Stimulated activated CD8-positive, alpha-beta memory T cell treated with anti-CD3 and anti-CD28 coated beads, Interleukin-4, amount 100 ng/mL, for 24 hours (primary cell): ENCODE data around the gene TAMM41.
"Not testable (repeated sequence)": the region's sequence is repeated elsewhere in the genome, so short reads cannot be mapped to it uniquely, and the experiment has no call there.

Experiments
- DNase-seq: peaks from one replicate; pipeline ENCODE4 v3.0.0-alpha.2; 2020; ENCODE audit warnings: low read depth

Gene TAMM41

GRCh38 chr3:11814663-11815062 is 32.0 kb downstream of the TAMM41 start:
- no peak for DNase-seq

GRCh38 chr3:11810276-11810675 is 36.4 kb downstream of the TAMM41 start:
- no peak for DNase-seq

DNA sequence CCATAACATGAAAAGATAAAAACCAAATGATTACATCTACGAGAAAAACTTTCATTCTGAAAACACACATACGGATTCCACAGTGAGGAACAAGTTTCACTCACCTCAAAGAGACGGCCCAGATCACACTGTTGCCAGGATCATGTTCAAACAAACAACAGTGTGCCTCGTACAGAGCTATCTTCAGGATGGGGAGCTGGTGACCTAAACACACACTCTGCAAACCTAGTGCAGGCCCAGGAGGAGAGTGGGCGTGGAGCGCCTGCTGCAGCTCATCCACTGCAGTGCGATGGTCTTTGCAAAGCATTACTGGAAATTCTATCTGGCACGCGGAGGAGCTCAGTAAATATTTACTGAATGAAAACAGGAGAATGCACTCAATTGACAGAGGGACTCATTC is 38.5 kb downstream of the TAMM41 start:
- no peak for DNase-seq

- no peak for DNase-seq
Observed at GRCh38 chr3:11807686-11808085, 39.0 kb downstream of the TAMM41 start.

DNA sequence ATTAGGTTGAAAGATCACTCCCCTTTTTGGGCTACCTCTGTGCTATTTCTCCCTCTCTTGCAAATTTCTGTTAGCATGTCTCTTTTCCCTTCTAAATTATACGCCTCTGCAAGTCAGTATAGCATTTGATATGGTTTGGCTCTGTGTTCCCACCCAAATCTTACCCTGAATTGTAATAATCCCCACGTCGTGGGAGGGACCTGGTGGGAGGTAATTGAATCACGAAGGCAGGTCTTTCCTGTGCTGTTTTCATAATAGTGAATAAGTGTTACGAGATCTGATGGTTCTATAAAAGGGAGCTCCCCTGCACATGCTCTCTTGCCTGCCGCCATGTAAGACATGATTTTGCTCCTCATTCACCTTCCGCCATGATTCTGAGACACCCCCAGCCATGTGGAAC is 41.0 kb downstream of the TAMM41 start:
- no peak for DNase-seq

GRCh38 chr3:11803977-11804892 is 42.5 kb downstream of the TAMM41 start:
- DNase-seq = no peak

DNA sequence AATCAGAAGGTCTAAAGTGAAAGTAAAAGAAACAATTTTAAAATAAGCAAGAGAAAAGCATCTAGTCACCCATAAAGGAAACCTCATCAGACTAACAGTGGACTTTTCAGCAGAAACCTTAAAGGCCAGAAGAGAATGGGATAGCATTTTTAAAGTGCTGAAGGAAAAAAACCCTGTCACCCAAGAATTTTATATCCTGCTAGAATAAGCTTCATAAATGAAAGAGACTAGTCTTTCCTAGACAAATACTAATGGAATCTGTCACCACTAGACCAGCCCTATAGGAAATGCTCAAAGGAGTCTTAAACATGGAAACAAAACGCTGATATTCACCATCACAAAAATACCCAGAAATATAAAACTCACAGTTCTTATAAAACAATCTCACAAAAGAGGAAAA is 46.9 kb downstream of the TAMM41 start:
- DNase-seq = no peak

GRCh38 chr3:11794927-11795326 is 51.8 kb downstream of the TAMM41 start:
- no peak for DNase-seq

GRCh38 chr3:11791339-11792200 is 55.1 kb downstream of the TAMM41 start:
- DNase-seq = no peak

- no peak for DNase-seq
Observed at GRCh38 chr3:11789412-11789811, 57.3 kb downstream of the TAMM41 start.

DNA sequence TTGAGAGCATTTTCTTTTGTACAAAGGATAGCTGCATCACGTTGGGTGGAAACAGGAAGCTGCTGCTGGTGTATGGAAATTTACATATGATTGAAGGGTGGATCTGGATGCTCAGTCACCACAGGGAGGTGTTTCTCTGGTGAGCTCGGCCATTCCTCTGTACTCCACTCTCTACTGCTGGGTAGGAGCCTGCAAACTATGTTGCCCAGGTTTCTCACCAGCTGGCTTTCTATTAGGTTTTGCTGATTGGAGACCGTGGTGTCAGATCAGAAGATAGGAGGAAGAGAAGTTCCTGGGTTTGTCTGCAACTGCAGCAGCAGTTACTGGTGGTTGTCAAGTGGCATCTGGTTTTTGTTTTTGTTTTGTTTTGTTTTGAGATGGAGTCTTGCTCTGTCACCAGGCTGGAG is 61.7 kb downstream of the TAMM41 start:
- no peak for DNase-seq

GRCh38 chr3:11780341-11780740 is 66.3 kb downstream of the TAMM41 start:
- no peak for DNase-seq

DNA sequence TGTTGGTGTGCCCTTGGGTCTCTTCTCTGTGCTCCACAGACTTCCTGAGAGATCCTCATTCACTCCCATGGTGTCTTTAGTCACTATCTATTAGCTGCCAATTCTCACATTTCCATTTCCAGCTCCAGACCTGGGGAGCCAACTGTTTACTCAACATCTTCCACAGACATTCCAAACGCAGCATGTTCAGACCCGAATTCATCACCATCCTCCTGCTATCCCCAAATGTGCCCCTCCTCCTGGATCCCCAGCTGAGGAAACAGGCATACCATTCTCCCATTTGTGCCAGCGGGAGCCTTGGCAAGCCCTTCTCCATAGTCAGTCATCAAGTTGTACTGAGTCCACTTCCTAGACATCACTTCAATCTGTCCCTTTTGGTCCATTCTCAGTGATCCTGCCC is 67.1 kb downstream of the TAMM41 start:
- DNase-seq = no peak

DNA sequence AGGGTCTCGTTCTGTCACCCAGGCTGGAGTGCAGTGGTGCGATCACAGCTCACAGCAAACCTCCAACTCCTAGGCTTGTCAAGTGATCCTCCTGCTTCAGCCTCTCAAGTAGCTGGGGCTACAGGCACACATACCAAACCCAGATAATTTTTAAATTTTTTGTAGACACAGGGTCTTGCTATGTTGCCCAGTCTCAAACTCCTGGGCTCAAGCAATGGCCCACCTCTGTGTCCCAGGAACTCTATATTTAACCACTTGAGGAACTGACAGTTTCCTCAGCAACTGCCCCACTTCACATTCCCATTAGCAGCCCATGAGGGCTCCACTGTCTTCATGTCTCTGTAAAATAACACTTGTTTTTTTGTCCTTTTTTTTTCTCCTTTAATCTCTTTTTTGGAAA is 68.4 kb downstream of the TAMM41 start:
- no peak for DNase-seq

- no peak for DNase-seq
Observed at GRCh38 chr3:11776346-11776745, 70.3 kb downstream of the TAMM41 start.

- DNase-seq = no peak
Observed at GRCh38 chr3:11775493-11775892, 71.2 kb downstream of the TAMM41 start.

DNA sequence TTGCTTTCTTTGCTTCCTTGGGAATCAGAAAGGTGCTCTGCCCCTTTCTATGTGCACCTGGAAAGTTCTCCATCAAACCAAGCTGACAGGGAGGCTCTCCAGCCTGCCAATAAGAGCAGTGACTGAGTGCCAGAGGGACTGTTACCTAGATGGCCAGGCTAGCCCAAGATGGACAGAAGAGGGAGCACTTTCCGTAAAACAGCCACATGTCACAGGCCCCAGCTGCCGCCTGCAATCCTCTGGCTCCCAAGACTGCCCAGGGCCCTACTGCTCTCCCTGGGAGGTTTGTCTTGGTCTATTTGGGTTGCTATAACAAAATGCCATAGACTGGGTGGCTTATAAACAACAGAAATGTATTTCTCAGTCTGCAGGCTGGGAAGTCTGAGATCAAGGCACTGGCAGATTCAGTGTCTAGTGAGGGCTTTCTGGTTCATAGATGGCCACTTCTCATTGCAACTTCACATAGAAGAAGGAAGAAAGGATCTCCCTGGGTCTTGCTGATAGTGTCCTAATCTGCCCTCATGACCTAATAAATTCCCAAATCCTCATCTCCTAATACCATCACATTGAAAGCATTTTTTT is 72.3 kb downstream of the TAMM41 start:
- DNase-seq = no peak

DNA sequence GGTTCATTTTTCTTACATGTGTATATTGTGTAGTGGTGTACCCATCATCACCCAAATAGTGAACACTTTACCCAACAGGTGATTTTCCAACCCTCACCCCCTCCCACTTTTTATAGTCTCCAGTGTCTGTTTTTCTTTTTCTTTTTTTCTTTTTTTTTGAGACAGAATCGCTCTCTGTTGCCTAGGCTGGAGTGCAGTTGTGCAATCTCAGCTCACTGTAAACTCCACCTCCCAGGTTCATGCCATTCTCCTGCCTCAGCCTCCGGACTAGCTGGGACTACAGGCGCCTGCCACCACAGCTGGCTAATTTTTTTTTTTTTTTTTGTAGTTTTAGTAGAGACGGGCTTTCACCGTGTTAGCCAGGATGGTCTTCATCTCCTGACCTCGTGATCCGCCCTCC is 74.8 kb downstream of the TAMM41 start:
- not testable (repeated sequence) for DNase-seq

DNA sequence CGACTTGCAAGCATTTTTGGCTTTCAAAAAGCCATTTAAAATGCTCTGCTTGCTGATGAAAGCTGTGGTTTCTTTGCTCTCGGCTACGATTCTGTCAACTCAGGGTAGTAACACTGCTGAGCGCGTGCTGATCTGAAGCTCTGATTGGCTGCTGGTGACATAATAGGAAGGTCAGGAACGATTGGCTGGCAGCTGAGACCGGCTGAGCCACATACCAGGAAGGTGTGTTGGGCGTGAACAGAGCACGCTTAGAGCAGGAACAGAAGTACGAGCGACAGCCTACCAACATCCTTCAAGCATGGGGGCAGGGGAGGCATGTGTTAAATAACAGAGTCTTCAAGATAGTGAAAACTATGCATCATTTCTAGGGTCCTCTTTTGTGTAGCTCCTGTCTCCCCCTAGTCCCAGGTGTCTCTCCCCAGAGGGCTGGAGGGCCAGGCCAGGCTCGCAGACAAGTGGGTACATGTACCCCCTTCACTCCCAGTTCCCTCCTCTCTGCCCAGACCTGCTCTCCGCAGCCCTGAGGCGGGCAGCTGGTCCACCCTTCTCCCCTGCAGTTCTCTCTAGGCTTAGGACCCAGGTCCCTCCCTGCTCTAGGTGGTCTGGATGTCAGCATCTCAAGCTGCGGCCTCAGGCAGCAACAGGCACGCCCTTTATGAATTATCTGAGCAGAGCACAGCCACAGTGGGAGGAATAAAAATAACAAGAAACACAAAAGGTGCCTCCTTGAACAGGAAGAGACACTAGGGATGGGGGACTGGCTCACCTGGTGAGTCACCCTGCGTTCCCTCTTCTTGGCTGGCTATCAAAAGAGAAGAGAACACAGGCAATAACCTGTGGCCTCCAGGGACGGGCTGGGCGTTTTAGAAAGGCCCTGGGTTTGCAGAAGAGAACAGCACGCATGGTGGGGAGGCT is 76.0 kb downstream of the TAMM41 start:
- DNase-seq = peak; percentile 41

GRCh38 chr3:11769704-11770476 is 76.8 kb downstream of the TAMM41 start:
- no peak for DNase-seq

DNA sequence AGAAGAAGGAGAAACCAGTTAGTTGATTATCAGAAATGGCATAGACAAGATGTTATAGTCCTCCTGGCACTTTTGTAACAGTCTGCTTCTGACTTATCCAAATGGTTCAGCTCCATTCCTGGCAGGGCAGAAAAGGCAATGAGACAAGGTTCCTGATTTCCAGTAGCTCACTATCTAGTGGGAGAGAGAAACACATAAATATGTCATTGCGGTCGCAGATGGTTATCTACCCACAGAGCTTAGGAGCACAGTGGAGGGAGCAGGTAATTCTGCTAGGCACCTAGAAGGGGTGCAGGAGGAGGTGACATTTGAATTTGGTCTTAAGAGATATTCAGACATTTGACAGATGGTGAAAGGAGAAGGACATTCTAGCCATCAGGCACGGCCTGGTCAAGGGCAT is 78.1 kb downstream of the TAMM41 start:
- no peak for DNase-seq
